Fibroblast of lung (primary cell): ENCODE results near the gene NACC1.

ENCODE experiments used
- CTCF ChIP-seq, 2 donors: IDR thresholded peaks in 1 of 2; conservative IDR thresholded peaks in 1 of 2; 1 replicate in 1 of 2; 2 replicates in 1 of 2; pipeline ENCODE4 v1.5.1; 2011 to 2012; ENCODE audit warnings: low read length in 2 of 2, control low read depth in 1 of 2, inconsistent platforms in 1 of 2, low read depth in 1 of 2, mild to moderate bottlenecking in 1 of 2
- EZH2 ChIP-seq: IDR thresholded peaks from 2 replicates; pipeline ENCODE4 v1.5.1; 2012; ENCODE audit warnings: low read length, control low read depth, mild to moderate bottlenecking; ENCODE audit errors: missing control alignments

GRCh38 chr19:13169769-13170168 is 51.7 kb downstream of the NACC1 start:
- TF ChIP-seq CTCF (conservative IDR thresholded peaks at IDR 0.05 in 1 of 2, IDR thresholded peaks at IDR 0.05 in 1 of 2; ENCODE audit: low read depth in 1 of 2, low read length in 2 of 2), result no peak
- no peak for TF ChIP-seq EZH2
